H9 (cell line): Measurements from ENCODE around the gene NDUFB2. TPM values are rescaled to one million over a fixed set of nuclear protein-coding genes. Genes with fewer than 3 reads are reported as not detected.

Experiments
- DNase-seq: peaks from one replicate; pipeline ENCODE4 v3.0.0-alpha.2; 2017
- H2AFZ ChIP-seq: one replicate; pipeline ENCODE4 v1.6.1; 2013; ENCODE audit warnings: mild to moderate bottlenecking, low read length, control low read depth, moderate library complexity
- H2AK5ac ChIP-seq: 2 replicates; pipeline ENCODE4 v1.6.1; 2013; ENCODE audit warnings: low read length, control low read depth, mixed read lengths; ENCODE audit not compliant: insufficient read length
- H2BK120ac ChIP-seq: one replicate; pipeline ENCODE4 v1.6.1; 2013; ENCODE audit warnings: low read depth, mild to moderate bottlenecking, low read length, control low read depth, inconsistent platforms; ENCODE audit not compliant: poor library complexity, severe bottlenecking
- H2BK12ac ChIP-seq: 2 replicates; pipeline ENCODE4 v1.6.1; 2013; ENCODE audit warnings: low read length, control low read depth, mixed read lengths, low read depth; ENCODE audit not compliant: insufficient read length
- H2BK15ac ChIP-seq: 2 replicates; pipeline ENCODE4 v1.6.1; 2013; ENCODE audit warnings: low read depth, low read length, control low read depth
- H2BK20ac ChIP-seq: one replicate; pipeline ENCODE4 v1.6.1; 2013; ENCODE audit warnings: low read depth, mild to moderate bottlenecking, low read length, control low read depth, inconsistent platforms; ENCODE audit not compliant: poor library complexity, severe bottlenecking
- H2BK5ac ChIP-seq: 2 replicates; pipeline ENCODE4 v1.6.1; 2013; ENCODE audit warnings: low read length, control low read depth, mixed read lengths; ENCODE audit not compliant: insufficient read length
- H3K14ac ChIP-seq: 2 replicates; pipeline ENCODE4 v1.6.1; 2013; ENCODE audit warnings: low read length, control low read depth; ENCODE audit not compliant: insufficient read depth
- H3K18ac ChIP-seq: 2 replicates; pipeline ENCODE4 v1.6.1; 2013; ENCODE audit warnings: low read depth, mild to moderate bottlenecking, mixed read lengths, low read length, control low read depth; ENCODE audit not compliant: insufficient read length
- H3K23ac ChIP-seq: 2 replicates; pipeline ENCODE4 v1.6.1; 2013; ENCODE audit warnings: low read length, control low read depth, mixed read lengths, low read depth; ENCODE audit not compliant: insufficient read length
- H3K23me2 ChIP-seq: 2 replicates; pipeline ENCODE4 v1.6.1; 2013; ENCODE audit warnings: low read depth, mild to moderate bottlenecking, mixed read lengths, low read length, control low read depth; ENCODE audit not compliant: insufficient read length, poor library complexity, severe bottlenecking
- H3K27ac ChIP-seq: 2 replicates; pipeline ENCODE4 v1.5.1; 2013; ENCODE audit warnings: low read length, control low read depth, mixed read lengths, low read depth; ENCODE audit not compliant: insufficient read length
- H3K27me3 ChIP-seq: 2 replicates; pipeline ENCODE4 v1.6.1; 2013; ENCODE audit warnings: low read length, control low read depth, inconsistent platforms; ENCODE audit not compliant: insufficient read depth
- H3K4ac ChIP-seq: 2 replicates; pipeline ENCODE4 v1.6.1; 2013; ENCODE audit warnings: low read depth, mild to moderate bottlenecking, control low read depth, inconsistent platforms, low read length, moderate library complexity
- H3K4me1 ChIP-seq: 2 replicates; pipeline ENCODE4 v1.6.1; 2013; ENCODE audit warnings: low read length, control low read depth, inconsistent platforms; ENCODE audit not compliant: insufficient read depth
- H3K4me2 ChIP-seq: 2 replicates; pipeline ENCODE4 v1.6.1; 2013; ENCODE audit warnings: low read length, control low read depth, mixed read lengths; ENCODE audit not compliant: insufficient read length, insufficient read depth
- H3K56ac ChIP-seq: 2 replicates; pipeline ENCODE4 v1.6.1; 2013; ENCODE audit warnings: low read depth, mild to moderate bottlenecking, mixed read lengths, low read length, control low read depth; ENCODE audit not compliant: insufficient read length
- H3K79me1 ChIP-seq: 2 replicates; pipeline ENCODE4 v1.6.1; 2013; ENCODE audit warnings: low read depth, mild to moderate bottlenecking, moderate library complexity, low read length, control low read depth, inconsistent platforms; ENCODE audit not compliant: insufficient read depth, poor library complexity, severe bottlenecking
- H3K79me2 ChIP-seq: 2 replicates; pipeline ENCODE4 v1.6.1; 2013; ENCODE audit warnings: low read length, control low read depth, inconsistent platforms; ENCODE audit not compliant: insufficient read depth
- H3K9ac ChIP-seq: 2 replicates; pipeline ENCODE4 v1.6.1; 2013; ENCODE audit warnings: low read length, control low read depth, mixed read lengths; ENCODE audit not compliant: insufficient read length; ENCODE audit errors: extremely low read depth
- H3K9me3 ChIP-seq: one replicate; pipeline ENCODE4 v1.6.1; 2013; ENCODE audit warnings: low read depth, low read length, inconsistent platforms; ENCODE audit not compliant: control insufficient read depth
- H3T11ph ChIP-seq: one replicate; pipeline ENCODE4 v1.6.1; 2013; ENCODE audit warnings: mild to moderate bottlenecking, low read length, control low read depth, inconsistent platforms
- H4K20me1 ChIP-seq: one replicate; pipeline ENCODE4 v1.6.1; 2013; ENCODE audit not compliant: control insufficient read depth, insufficient read length, insufficient read depth
- H4K5ac ChIP-seq: 2 replicates; pipeline ENCODE4 v1.6.1; 2013; ENCODE audit warnings: low read depth, mild to moderate bottlenecking, mixed read lengths, low read length, control low read depth; ENCODE audit not compliant: insufficient read length
- H4K8ac ChIP-seq: replicated peaks from 2 replicates; pipeline ENCODE4 v1.6.1; 2013; ENCODE audit warnings: low read length, control low read depth, mixed read lengths, low read depth; ENCODE audit not compliant: insufficient read length
- H4K91ac ChIP-seq: 2 replicates; pipeline ENCODE4 v1.6.1; 2013; ENCODE audit warnings: low read depth, mild to moderate bottlenecking, moderate library complexity, mixed read lengths, low read length, control low read depth; ENCODE audit not compliant: insufficient read length
- H3K27ac Mint-ChIP-seq, 3 experiments: 2 replicates in 2 of 3; 3 replicates in 1 of 3; pipeline ENCODE4 v1.8.0; 2020 to 2021; ENCODE audit warnings: mixed read lengths in 3 of 3, mild to moderate bottlenecking in 1 of 3, moderate library complexity in 1 of 3
- H3K27me3 Mint-ChIP-seq: 2 replicates; pipeline ENCODE4 v1.8.0; 2021; ENCODE audit warnings: low read depth, mild to moderate bottlenecking, moderate library complexity, mixed read lengths
- H3K36me3 Mint-ChIP-seq, 3 experiments: 2 replicates in 2 of 3; 3 replicates in 1 of 3; pipeline ENCODE4 v1.8.0; 2020 to 2021; ENCODE audit warnings: low read depth in 3 of 3, mixed read lengths in 3 of 3; ENCODE audit not compliant: insufficient read depth in 1 of 3
- H3K4me1 Mint-ChIP-seq, 2 experiments: 2 replicates each; pipeline ENCODE4 v1.8.0; 2020; ENCODE audit warnings: mixed read lengths in 2 of 2
- H3K4me3 Mint-ChIP-seq, 2 experiments: 2 replicates in 1 of 2; 3 replicates in 1 of 2; pipeline ENCODE4 v1.8.0; 2020 to 2021; ENCODE audit warnings: mild to moderate bottlenecking in 2 of 2, mixed read lengths in 2 of 2, moderate library complexity in 1 of 2
- H3K9me3 Mint-ChIP-seq, 2 experiments: 2 replicates in 1 of 2; 3 replicates in 1 of 2; pipeline ENCODE4 v1.8.0; 2020; ENCODE audit warnings: mild to moderate bottlenecking in 2 of 2, mixed read lengths in 2 of 2, moderate library complexity in 1 of 2
- CTCF ChIP-seq: fragments of 200-600 bp; sonication (generic); conservative IDR thresholded peaks from 3 replicates; pipeline ENCODE4 v1.8.0; 2021; ENCODE audit warnings: antibody characterized with exemption, mild to moderate bottlenecking
- WGBS: extraction: QIAGEN DNeasy Blood & Tissue Kit; methylation state at CpG from one replicate; pipeline ENCODE4 v1.1.7; 2013; ENCODE audit warnings: missing lambda C conversion rate, low lambda C conversion rate, mixed read lengths; ENCODE audit not compliant: insufficient read length; ENCODE audit errors: extremely low coverage; 5-methylcytosine and 5-hydroxymethylcytosine counted together
- total RNA-seq: library from RNA; stranded (reverse); gene quantifications from 2 replicates; pipeline ENCODE4 v1.2.1, GENCODE V29; 2021

The NDUFB2 gene
- total RNA-seq, 1 experiment from 2014 or later = 177 TPM

- Histone ChIP-seq H2BK20ac (no peak overlapping the region), H2BK15ac (no peak overlapping the region), H3K56ac (no peak overlapping the region), H3K27me3 (no peaks in the 10 kb centered on the region), H3K9ac (no peak overlapping the region), H3K23ac (no peak overlapping the region), H3T11ph (no peak overlapping the region), H3K9me3 (no peaks in the 10 kb centered on the region), H4K20me1 (no peaks in the 10 kb centered on the region), H2BK5ac (no peak overlapping the region), H4K8ac (no peak overlapping the region), H3K27ac (no peak overlapping the region), H3K18ac (no peak overlapping the region), H3K14ac (no peak overlapping the region), H3K4me1 (no peaks in the 10 kb centered on the region), H4K5ac (no peak overlapping the region), H2BK12ac (no peak overlapping the region), H2BK120ac (no peak overlapping the region), H3K4ac (no peak overlapping the region), H4K91ac (no peak overlapping the region), H3K4me2 (no peak overlapping the region), H3K79me2 (no peaks in the 10 kb centered on the region), H3K79me1 (no peaks in the 10 kb centered on the region), H3K23me2 (no peaks in the 10 kb centered on the region), H2AK5ac (no peak overlapping the region), H2AFZ (no peak overlapping the region)
- no CpG with 5 or more reads among the region's 2 CpGs for WGBS
- Mint-ChIP-seq H3K9me3 (no peaks in the 10 kb centered on the region), H3K4me1 (peaks cover 5 to 6% of the 10 kb centered on the region in 2 experiments), H3K27me3 (no peaks in the 10 kb centered on the region), H3K27ac (no peak overlapping the region), H3K4me3 (no peak overlapping the region), H3K36me3 (peaks cover 6 to 10% (median 9%) of the 10 kb centered on the region in 3 experiments)
- TF ChIP-seq CTCF = no peak
- DNase-seq = no peak
These were observed 50.2 kb downstream of the NDUFB2 start for GRCh38 chr7:140746751-140747150.
